ENCODE measurements around the gene ADGRG1.

ADGRG1 gene

GRCh38 chr16:57651344-57652333, 23.2 kb downstream of the ADGRG1 start:
- DNase-seq = no peak

DNA sequence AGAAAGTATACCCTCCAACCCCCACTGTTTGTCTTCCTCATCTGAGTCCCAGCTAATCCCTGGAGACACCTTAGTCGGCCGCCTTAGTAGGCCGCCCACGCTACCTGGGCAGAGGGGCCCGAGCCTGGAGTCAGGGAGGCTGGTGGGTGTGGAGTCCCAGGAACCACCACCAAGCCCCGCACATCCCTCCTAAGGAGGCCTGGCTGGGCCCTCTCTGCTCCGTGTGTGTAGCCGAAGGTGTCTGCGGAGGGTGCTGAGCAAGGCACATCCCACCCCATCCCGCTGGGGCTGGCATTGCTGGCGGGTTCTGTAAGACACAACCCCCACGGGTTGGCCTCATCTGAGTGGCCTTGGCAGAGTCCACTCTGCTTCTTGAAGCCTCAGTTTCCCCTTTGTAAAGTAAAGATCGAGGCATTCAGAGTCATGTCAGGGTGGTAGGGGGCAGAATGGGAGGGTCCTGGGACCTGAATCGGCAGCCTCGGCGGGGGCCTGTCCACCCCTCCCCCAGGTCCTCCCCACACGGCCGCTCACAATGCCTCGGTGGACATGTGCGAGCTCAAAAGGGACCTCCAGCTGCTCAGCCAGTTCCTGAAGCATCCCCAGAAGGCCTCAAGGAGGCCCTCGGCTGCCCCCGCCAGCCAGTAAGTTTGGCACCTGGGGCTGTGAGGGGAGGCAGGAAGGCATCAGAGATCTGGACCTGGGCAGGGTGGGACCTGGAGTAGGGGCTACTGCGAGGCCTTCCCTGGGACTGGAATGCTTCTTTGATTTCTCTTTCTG, 24.5 kb downstream of the ADGRG1 start:
- no peak for DNase-seq

- no peak for DNase-seq
These were observed 25.5 kb downstream of the ADGRG1 start for GRCh38 chr16:57653936-57654335.

DNA sequence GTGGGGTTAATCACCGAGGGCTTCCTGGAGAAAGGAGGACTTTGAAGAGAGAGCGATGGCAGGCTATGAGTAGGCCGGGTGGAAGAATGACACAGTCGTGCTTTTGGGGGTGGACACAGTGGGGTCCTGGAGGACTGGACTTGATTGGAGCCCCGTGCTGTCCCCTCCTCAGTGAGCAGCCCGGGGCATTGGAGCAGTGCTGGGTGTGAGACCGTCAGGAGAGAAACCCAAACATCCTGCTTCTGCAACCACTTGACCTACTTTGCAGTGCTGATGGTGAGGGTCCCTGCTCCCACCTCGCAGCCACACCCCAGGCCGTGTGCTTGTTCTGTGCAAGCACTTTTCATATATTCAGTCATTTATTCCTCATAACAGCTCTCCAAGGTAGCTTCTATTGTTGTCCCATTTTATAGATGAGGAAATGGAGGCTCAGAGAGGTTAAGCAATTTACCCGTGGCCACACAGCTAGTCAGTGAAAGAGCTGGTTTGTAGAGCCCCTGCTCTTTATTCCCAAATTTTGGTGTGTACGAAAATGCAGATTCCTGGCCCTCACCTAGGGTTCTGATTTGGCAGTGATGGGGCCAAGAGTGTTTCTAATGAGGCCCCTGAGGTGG, 28.0 kb downstream of the ADGRG1 start:
- DNase-seq = no peak

DNA sequence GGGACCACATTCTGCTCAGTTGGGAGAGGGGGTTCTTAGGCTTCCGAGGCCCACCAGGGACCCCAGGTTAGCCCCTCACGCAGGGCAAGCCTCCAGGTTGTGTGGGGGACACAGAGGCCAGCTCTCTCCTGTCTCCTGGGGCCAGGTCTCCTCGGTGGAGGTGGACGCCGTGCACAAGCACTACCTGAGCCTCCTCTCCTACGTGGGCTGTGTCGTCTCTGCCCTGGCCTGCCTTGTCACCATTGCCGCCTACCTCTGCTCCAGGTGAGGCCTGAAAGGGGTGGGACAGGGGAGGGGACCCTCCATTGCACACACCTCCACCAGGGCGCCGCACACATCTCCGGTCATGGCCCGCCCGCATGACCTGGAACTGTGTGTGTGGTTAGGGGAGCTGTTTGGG, 28.8 kb downstream of the ADGRG1 start:
- DNase-seq = no peak

GRCh38 chr16:57658130-57658877, 29.9 kb downstream of the ADGRG1 start:
- DNase-seq = no peak

GRCh38 chr16:57658878-57659674, 30.6 kb downstream of the ADGRG1 start:
- no peak for DNase-seq

- no peak for DNase-seq
These were observed 32.5 kb downstream of the ADGRG1 start for GRCh38 chr16:57660715-57661463.

DNA sequence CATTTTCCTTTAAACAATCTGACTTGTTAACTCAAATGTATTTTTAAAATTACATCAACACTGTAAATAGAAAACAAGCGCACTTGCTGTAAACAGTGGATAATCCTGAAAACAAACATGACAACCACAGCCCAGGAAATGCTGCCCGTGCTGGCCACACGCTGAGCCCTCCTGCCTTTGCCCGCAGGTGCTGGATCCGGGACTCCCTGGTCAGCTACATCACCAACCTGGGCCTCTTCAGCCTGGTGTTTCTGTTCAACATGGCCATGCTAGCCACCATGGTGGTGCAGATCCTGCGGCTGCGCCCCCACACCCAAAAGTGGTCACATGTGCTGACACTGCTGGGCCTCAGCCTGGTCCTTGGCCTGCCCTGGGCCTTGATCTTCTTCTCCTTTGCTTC, 33.1 kb downstream of the ADGRG1 start:
- no peak for DNase-seq

- DNase-seq = no peak
These were observed 33.8 kb downstream of the ADGRG1 start for GRCh38 chr16:57661936-57662906.

GRCh38 chr16:57663436-57663835, 35.0 kb downstream of the ADGRG1 start:
- no peak for DNase-seq

DNA sequence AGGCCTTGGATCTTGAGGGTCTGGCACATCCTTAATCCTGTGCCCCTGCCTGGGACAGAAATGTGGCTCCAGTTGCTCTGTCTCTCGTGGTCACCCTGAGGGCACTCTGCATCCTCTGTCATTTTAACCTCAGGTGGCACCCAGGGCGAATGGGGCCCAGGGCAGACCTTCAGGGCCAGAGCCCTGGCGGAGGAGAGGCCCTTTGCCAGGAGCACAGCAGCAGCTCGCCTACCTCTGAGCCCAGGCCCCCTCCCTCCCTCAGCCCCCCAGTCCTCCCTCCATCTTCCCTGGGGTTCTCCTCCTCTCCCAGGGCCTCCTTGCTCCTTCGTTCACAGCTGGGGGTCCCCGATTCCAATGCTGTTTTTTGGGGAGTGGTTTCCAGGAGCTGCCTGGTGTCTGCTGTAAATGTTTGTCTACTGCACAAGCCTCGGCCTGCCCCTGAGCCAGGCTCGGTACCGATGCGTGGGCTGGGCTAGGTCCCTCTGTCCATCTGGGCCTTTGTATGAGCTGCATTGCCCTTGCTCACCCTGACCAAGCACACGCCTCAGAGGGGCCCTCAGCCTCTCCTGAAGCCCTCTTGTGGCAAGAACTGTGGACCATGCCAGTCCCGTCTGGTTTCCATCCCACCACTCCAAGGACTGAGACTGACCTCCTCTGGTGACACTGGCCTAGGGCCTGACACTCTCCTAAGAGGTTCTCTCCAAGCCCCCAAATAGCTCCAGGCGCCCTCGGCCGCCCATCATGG, 35.7 kb downstream of the ADGRG1 start:
- DNase-seq = no peak

DNA sequence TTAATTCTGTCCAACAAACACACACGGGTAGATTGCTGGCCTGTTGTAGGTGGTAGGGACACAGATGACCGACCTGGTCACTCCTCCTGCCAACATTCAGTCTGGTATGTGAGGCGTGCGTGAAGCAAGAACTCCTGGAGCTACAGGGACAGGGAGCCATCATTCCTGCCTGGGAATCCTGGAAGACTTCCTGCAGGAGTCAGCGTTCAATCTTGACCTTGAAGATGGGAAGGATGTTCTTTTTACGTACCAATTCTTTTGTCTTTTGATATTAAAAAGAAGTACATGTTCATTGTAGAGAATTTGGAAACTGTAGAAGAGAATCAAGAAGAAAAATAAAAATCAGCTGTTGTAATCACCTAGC, 36.2 kb downstream of the ADGRG1 start:
- no peak for DNase-seq

DNA sequence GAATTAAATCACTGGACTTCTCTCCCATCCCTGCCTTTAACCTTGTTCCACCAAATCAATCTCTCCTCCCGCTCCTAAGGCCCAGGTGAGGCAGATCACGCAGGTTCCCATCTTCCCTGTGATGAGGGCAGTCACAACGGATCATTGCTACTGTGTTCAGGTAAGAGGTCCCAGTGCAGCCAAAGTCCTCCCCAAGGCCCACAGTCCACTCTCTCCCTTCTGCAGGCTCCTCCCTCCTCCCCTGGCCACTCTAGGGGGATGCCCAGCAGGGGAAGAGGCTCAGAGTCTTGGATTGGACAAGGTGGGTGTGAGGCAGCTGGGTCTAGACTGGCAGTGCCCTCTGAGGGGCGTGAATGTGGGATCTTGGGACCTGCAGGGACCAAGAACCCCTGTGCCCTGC, 37.1 kb downstream of the ADGRG1 start:
- DNase-seq = no peak

DNA sequence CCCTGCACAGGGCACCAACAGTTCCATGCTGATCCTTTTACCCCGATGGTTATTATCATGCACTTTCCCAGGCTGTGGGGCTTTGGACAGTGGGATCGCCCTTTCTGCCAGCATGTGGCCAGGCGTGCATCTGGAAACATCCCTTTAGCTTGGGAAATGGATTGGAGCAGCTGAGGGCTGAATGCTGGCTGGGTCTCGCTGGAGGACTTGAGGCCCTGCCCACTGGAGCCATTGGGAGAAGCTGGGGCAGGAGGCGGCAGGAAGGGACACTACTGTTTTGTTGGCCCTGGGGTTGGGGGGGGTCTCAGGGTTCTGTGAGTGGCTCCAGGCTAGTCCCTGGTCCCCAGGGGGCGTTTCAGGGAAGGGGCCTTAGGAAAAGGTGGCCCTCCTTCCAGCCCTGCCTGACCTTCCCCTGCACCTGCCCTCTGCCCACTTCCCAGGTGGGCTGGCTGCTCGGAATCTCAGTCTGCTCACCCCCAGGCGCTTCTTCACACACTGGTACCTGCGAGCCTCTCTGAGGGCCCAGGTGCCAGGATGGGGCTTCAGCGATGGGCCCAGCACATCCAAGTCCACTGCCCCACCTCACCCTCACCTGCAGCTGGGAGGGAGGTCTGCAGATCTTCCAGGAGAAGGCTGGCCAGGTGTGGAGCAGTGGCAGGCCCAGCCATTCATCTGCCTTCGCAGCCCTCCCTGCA, 38.1 kb downstream of the ADGRG1 start:
- no peak for DNase-seq

DNA sequence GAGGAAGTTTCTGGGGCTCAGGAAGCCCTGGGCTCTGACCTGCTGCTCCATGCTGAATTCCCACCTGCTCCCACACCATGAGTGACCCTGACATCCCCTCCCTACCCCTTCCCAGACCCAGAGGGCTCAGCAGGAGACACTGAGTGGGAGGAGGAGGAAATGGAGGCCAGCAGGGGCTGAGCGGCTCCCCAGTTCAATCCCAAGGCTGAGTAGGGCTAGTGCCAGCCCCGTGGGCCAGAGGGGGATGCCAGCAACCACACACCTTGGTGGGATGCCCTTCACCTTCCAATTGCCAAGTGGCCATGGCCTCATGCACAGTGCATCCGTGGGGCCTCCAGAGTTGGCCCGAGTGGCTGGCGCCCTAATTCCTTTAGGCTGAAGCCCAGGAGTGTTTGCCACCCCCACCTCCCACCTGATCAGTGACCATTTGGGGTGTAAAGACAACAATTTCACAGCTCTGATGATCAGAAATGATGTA, 38.7 kb downstream of the ADGRG1 start:
- DNase-seq = no peak

DNA sequence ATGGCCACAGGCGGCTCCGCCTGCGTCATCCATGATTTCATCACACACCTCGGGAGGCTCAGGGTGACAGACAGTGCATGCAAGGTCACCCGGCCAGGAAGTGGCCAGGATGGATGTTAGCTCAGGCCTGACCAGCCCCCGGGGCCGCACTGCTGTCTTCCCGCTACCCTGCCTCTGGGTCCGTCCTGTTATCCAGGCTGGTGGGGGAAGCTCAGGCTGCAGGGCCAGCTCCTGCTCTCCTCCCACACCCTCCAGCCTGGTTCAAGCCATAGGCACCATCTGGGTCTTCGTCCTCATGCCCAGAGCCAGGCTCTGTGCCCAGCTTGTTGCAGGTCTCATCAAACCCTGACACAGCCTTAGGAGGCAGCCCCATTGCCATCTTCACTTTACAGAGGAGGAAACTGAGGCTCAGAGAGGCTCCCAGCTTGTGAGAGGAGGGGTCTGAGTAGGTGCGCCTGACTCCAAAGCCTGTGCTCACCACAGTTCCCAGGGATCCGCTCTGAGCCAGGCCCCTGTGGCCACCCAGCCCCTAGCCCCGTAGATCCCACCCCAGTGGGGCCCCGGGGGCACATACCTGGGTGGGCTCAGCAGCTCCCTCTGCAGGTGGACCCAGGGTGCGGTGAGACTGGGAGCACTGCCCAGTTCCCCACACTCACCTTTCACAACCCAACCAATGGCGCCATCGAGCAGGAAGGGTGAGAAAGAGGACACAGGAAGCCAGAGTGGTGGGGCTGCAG, 39.3 kb downstream of the ADGRG1 start:
- DNase-seq = peak; percentile 93

DNA sequence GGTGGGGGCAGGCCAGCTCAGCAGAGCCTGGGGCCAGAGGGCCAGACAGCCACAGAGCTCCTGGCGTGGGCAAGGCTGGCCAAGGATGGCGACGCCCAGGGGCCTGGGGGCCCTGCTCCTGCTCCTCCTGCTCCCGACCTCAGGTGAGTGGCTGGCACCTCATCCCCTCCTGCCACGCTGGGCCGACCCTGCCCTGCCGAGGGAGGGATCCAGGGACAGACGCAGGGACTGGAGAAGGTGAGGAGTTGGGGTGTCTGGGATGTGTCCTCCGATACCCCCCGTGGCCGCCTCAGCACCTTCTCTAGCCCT, 39.8 kb downstream of the ADGRG1 start, which contains the start of gene ADGRG3:
ADGRG3 (plus strand) TSS at position 44 of the 309 bp plus-strand sequence; CDS start at position 86, 42 bp downstream.
- DNase-seq = no peak
